GM19238 (cell line): ENCODE results near the gene CELF6.

ENCODE experiments used
- DNase-seq: peaks from one replicate; pipeline ENCODE4 v3.0.0; 2011; ENCODE audit warnings: low spot score; ENCODE audit not compliant: insufficient read length

The CELF6 gene

GRCh38 chr15:72319985-72320671, at the start of gene CELF6:
Gene CELF6 (minus strand): TSS chr15:72320157. CDS start chr15:72319874, 283 bp downstream.
- peak; percentile 73 for DNase-seq

GRCh38 chr15:72368899-72369298, 48.9 kb upstream of the CELF6 start:
- DNase-seq, result no peak

- no peak for DNase-seq
These were observed 48.4 kb upstream of the CELF6 start for GRCh38 chr15:72368325-72368724.

- peak; percentile 35 for DNase-seq
These were observed 45.9 kb upstream of the CELF6 start for GRCh38 chr15:72365844-72366243.

GRCh38 chr15:72361176-72361575, 41.2 kb upstream of the CELF6 start:
- no peak for DNase-seq

- no peak for DNase-seq
These were observed 38.8 kb upstream of the CELF6 start for GRCh38 chr15:72358650-72359171.

- no peak for DNase-seq
These were observed 38.2 kb upstream of the CELF6 start for GRCh38 chr15:72358121-72358520.

- DNase-seq, result no peak
These were observed 34.5 kb upstream of the CELF6 start for GRCh38 chr15:72354496-72354895.

GRCh38 chr15:72353266-72353665, 33.3 kb upstream of the CELF6 start:
- DNase-seq, result no peak

GRCh38 chr15:72345806-72346205, 25.8 kb upstream of the CELF6 start:
- no peak for DNase-seq

GRCh38 chr15:72345280-72345679, 25.3 kb upstream of the CELF6 start:
- no peak for DNase-seq

GRCh38 chr15:72344602-72345001, 24.6 kb upstream of the CELF6 start:
- DNase-seq, result no peak

GRCh38 chr15:72342385-72342784, 22.4 kb upstream of the CELF6 start:
- DNase-seq, result no peak

- DNase-seq, result no peak
These were observed 21.4 kb upstream of the CELF6 start for GRCh38 chr15:72341361-72341760.

GRCh38 chr15:72340366-72340765, 20.4 kb upstream of the CELF6 start:
- DNase-seq, result no peak

GRCh38 chr15:72339777-72340177, 19.8 kb upstream of the CELF6 start:
- DNase-seq, result no peak

- DNase-seq, result no peak
These were observed 18.8 kb upstream of the CELF6 start for GRCh38 chr15:72338617-72339321.

GRCh38 chr15:72338148-72338547, 18.2 kb upstream of the CELF6 start:
- no peak for DNase-seq

GRCh38 chr15:72334842-72335241, 14.9 kb upstream of the CELF6 start:
- DNase-seq, result no peak

- DNase-seq, result no peak
These were observed 11.1 kb upstream of the CELF6 start for GRCh38 chr15:72331021-72331420.

GRCh38 chr15:72323752-72324151, 3.8 kb upstream of the CELF6 start:
- DNase-seq, result no peak

GRCh38 chr15:72319360-72319984, 485 bp downstream of the CELF6 start:
- DNase-seq, result no peak
